Measurements from ENCODE around the gene BBS7. TPM values are rescaled to one million over a fixed set of nuclear protein-coding genes. Genes with fewer than 3 reads are reported as not detected.

BBS7 gene
- total RNA-seq, 1 donor from 2014 or later = 18.5 TPM

DNA sequence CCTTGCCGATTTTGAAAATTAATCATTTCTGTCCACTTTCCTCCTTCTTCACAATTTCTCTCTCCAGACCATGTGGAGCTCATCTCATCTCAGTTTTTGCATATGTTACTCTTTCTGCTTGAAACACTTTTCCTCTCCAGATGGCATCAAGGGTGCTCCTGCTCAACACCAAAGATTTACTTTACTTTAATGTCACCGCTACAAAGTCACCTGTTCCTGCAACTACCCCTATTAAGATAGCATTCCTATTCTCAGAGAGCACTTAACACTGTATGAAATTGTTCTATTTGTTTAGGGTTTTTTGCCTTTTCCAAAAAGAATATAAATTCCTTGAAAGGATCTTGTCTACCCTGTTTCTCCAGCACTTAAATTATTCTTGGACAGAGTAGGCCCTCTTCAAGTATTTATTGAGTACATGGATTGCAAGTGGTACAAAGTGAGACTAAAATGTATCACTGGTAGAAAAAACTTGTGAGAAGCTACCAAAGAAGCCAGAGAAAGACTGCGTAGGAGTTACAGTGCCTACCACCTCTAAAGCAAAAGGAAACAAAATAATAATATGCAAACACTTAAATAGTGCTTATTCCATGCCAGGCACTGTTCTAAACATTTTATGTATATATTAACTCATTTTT is 70.3 kb downstream of the BBS7 start:
- Mint-ChIP-seq H3K27ac (peak overlapping the region; percentile 93), H3K4me3 (ENCODE audit: low read depth) (peak overlapping the region; percentile 85), H3K27me3 (ENCODE audit: low read depth) (no peaks in the 10 kb centered on the region), H3K4me1 (ENCODE audit: low read depth) (peaks cover 42% of the 10 kb centered on the region), H3K9me3 (no peaks in the 10 kb centered on the region), H3K36me3 (ENCODE audit: low read depth) (peaks cover 24% of the 10 kb centered on the region)
- intact Hi-C loops (cut with micrococcal nuclease) = loop anchor here (5.0 kb wide), 1 partner anchor 103 kb away; the partner anchor contains the start of gene ANXA5
- DNase-seq (ENCODE audit: low spot score) = no peak

DNA sequence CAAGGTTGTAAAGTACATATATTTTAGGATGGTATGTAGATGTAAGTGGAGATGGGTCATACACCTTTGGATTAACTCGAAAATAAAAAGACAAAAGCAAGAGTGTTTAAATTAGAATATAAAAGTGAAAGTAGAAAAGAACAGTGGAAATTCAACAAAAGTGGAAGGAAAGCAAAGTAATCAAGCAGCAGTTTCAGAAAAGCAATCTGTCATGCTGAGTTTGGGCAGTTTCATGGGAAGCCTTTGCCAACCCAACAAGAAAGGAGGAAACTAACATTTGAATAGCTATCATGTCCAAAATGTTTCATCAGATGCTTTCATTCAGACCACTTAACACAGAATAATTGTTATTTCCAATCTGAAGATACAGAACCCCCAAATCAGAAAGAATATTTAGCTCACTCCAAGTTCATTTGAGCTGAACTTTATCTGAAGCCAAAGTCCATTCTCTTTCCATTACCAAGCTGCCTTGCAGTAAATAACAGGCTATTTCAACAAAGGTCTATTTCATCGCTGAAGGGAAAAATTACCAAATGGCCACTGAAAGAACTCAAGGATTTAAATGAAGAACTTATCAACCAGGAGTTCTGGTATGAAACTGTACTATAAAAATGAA is 71.0 kb downstream of the BBS7 start:
- H3K27ac Mint-ChIP-seq = peak overlapping the region; percentile 36
- no peak for DNase-seq (ENCODE audit: low spot score)
- peaks cover 18% of the 10 kb centered on the region for H3K36me3 Mint-ChIP-seq (ENCODE audit: low read depth)
- H3K27me3 Mint-ChIP-seq (ENCODE audit: low read depth) = no peaks in the 10 kb centered on the region
- intact Hi-C loops (cut with micrococcal nuclease) = no loop called here
- H3K4me3 Mint-ChIP-seq (ENCODE audit: low read depth) = peak overlapping the region; percentile 18
- peaks cover 44% of the 10 kb centered on the region for H3K4me1 Mint-ChIP-seq (ENCODE audit: low read depth)
- no peaks in the 10 kb centered on the region for H3K9me3 Mint-ChIP-seq

DNA sequence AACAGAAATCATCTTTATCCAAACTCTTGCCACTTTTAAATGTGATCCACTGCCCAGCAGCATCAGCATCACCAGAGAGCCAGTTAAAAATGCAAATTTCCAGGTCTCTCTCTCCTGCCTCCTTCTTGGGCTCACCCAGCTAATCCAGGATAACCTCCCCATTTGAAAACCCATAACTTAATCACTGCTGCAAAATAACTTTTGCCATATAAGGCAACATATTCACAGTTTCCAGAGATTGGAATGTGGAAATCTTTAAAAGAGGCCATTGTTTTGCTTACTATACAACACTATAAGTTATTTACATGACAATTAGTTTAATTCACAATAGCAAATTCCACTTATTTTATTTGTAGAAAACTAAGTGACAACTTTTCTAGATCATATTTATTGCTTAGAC is 74.0 kb downstream of the BBS7 start:
- no peak for DNase-seq (ENCODE audit: low spot score)
- H3K27me3 Mint-ChIP-seq (ENCODE audit: low read depth) = peaks cover 2% of the 10 kb centered on the region
- intact Hi-C loops (cut with micrococcal nuclease) = no loop called here
- peaks cover 31% of the 10 kb centered on the region for H3K4me1 Mint-ChIP-seq (ENCODE audit: low read depth)
- no peaks in the 10 kb centered on the region for H3K9me3 Mint-ChIP-seq
- H3K27ac Mint-ChIP-seq = no peak overlapping the region
- no peak overlapping the region for H3K4me3 Mint-ChIP-seq (ENCODE audit: low read depth)
- peaks cover 2% of the 10 kb centered on the region for H3K36me3 Mint-ChIP-seq (ENCODE audit: low read depth)

DNA sequence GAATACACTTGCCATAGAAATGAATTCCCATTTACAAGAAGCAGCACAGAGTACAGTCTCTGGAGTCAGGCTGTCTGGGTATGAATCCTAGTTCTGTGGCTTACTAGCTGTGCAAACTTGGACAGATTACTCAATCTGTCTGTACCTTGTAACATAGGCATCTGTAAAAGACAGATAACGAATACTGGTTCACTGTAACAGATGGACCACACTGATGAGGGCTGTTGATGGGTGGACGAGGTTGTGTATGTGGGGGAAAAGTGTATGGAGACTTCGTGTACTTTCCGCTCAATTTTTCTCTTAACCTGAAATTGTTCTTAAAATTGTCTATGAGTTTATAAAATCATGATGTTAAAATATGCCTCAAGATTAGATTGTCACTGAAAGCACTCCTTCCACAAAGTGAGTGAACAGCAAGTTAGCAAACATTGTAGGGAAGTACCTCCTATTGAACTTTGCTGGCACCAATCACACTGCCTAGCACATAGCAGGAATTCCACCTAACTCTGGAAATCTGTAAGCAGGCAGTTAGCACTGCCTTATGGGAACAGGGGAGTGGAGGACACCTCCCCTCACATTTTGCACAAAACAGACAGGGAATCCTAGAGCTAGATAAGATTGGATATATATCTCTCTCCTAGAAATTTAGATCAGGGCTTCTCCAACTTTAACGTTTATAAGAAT is 75.6 kb downstream of the BBS7 start:
- intact Hi-C loops (cut with micrococcal nuclease) = no loop called here
- no peak for DNase-seq (ENCODE audit: low spot score)
- Mint-ChIP-seq H3K27ac (no peak overlapping the region), H3K27me3 (ENCODE audit: low read depth) (peaks cover 4% of the 10 kb centered on the region), H3K36me3 (ENCODE audit: low read depth) (no peaks in the 10 kb centered on the region), H3K4me1 (ENCODE audit: low read depth) (peaks cover 23% of the 10 kb centered on the region), H3K9me3 (no peaks in the 10 kb centered on the region), H3K4me3 (ENCODE audit: low read depth) (no peak overlapping the region)

DNA sequence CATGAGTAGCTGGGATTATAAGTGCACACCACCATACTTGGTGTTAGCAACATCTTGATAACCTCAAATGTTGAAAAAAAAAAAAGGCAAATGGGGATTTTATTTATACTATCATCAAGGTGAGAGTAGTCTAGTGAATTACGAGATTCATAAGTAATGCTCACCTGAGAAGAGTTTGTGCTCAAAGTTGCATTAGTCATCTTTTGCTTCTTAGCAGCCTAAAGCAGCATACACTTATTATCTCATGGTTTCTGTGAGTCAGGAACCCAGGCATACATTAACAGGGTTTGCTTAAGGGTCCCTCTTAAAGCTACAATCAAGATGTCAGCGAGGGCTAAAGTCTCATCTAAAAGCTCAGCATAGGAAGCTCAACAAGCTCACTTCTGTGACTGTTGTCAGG is 77.3 kb downstream of the BBS7 start:
- Mint-ChIP-seq H3K4me3 (ENCODE audit: low read depth) (no peak overlapping the region), H3K27ac (no peak overlapping the region), H3K27me3 (ENCODE audit: low read depth) (peaks cover 4% of the 10 kb centered on the region), H3K36me3 (ENCODE audit: low read depth) (no peaks in the 10 kb centered on the region), H3K4me1 (ENCODE audit: low read depth) (peaks cover 30% of the 10 kb centered on the region), H3K9me3 (no peaks in the 10 kb centered on the region)
- DNase-seq (ENCODE audit: low spot score) = no peak
- intact Hi-C loops (cut with micrococcal nuclease) = no loop called here

DNA sequence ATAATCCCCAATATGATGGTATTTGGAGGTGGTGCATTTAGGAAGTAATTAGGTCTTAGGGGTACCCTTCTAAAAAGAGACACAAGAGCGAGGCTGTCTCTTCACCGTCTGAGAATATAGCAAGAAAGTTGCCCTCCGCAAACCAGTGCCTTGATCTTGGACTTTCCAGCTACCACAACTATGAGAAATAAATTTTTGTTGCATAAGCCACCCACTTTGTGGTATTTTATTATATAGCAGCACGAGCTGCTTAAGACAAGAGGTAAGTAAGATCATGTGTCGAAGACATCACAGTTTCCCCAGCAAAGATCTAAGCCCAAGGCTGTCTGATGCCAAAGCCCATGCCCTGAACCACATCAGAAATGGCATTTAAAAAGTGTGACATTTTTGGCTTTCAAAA is 78.8 kb downstream of the BBS7 start:
- Mint-ChIP-seq H3K27ac (no peak overlapping the region), H3K27me3 (ENCODE audit: low read depth) (peaks cover 4% of the 10 kb centered on the region), H3K9me3 (no peaks in the 10 kb centered on the region), H3K4me1 (ENCODE audit: low read depth) (peaks cover 30% of the 10 kb centered on the region), H3K36me3 (ENCODE audit: low read depth) (no peaks in the 10 kb centered on the region), H3K4me3 (ENCODE audit: low read depth) (no peak overlapping the region)
- no peak for DNase-seq (ENCODE audit: low spot score)
- intact Hi-C loops (cut with micrococcal nuclease) = no loop called here

DNA sequence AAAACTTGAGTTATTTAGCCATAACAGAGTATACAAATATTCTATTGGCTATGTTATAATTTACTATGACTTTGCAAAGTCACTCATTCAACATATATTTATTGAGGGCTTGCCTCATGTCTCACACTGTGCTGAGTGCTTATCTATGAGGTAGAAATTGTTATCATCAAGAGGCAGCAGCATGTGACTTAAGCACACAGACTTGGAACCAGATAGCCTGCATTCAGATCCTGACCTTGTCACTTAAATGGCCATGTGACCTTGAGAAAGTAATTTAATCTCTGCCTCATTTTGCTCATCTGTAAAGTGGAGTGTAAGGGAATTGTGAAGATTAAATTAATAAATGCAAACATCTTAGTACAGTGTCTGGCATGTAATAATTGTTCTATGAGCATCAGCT is 79.3 kb downstream of the BBS7 start:
- H3K4me1 Mint-ChIP-seq (ENCODE audit: low read depth) = peaks cover 26% of the 10 kb centered on the region
- peaks cover 4% of the 10 kb centered on the region for H3K27me3 Mint-ChIP-seq (ENCODE audit: low read depth)
- no peak overlapping the region for H3K4me3 Mint-ChIP-seq (ENCODE audit: low read depth)
- H3K36me3 Mint-ChIP-seq (ENCODE audit: low read depth) = no peaks in the 10 kb centered on the region
- no peak overlapping the region for H3K27ac Mint-ChIP-seq
- intact Hi-C loops (cut with micrococcal nuclease) = no loop called here
- no peak for DNase-seq (ENCODE audit: low spot score)
- no peaks in the 10 kb centered on the region for H3K9me3 Mint-ChIP-seq

DNA sequence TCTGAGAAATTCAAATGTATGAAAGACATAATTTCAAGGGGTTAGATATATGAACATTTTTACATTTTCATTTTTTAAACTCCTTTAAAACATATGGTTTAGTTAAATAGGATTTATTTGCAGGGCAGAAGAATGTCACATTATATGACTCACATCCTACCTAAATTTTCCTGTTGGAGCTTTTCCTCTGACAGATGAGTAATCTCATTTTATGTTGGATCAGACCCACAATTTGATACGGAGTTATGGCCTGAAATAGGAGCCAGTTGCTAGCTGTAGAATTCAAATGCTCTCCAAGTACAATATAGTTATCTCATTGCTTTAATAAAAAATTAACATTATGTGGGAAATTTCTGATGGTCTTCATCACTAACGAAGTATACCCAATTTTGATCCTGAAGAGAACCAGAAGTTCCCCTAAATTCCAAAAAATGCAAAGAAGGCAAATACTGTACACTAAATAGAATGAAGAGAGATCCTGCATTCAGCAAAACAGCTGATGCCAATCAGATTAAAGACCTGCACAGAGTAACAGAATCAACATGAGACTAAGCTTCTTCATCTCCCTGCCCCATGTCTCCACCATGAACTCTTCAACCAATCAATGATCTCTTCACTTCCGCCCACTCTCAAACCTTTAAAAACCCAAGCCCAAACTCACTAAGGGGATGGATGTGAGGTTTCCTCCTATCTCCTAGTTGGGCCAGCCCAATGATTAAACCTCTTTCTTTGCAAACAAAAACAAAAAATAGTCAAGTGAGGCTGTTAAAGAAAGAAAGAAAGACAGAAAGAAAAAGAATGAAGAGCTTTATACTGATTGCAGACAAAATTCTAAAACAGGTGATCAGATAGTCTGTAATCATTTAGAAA is 80.1 kb downstream of the BBS7 start:
- Mint-ChIP-seq H3K27ac (no peak overlapping the region), H3K36me3 (ENCODE audit: low read depth) (no peaks in the 10 kb centered on the region), H3K4me3 (ENCODE audit: low read depth) (no peak overlapping the region), H3K27me3 (ENCODE audit: low read depth) (peaks cover 8% of the 10 kb centered on the region), H3K4me1 (ENCODE audit: low read depth) (peaks cover 22% of the 10 kb centered on the region), H3K9me3 (no peaks in the 10 kb centered on the region)
- no peak for DNase-seq (ENCODE audit: low spot score)
- intact Hi-C loops (cut with micrococcal nuclease) = no loop called here

DNA sequence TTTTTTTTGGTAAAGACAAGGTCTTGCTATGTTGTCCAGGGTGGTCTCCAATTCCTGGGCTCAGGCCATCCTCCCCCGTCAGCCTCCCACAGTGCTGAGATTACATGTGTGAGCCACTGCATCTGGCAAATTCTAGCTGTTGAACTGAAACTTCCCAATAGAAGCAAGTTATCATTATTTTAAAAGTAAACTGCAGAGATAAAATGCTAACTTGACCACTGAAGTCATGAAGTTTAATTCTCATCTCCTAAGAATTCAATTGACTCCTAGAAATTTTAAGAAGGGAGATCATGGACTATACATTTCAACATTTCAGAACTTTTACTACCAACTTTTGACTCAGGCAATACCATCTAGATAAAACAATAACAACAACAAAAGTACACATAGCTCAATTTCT is 80.8 kb downstream of the BBS7 start:
- H3K36me3 Mint-ChIP-seq (ENCODE audit: low read depth) = no peaks in the 10 kb centered on the region
- intact Hi-C loops (cut with micrococcal nuclease) = no loop called here
- H3K4me3 Mint-ChIP-seq (ENCODE audit: low read depth) = no peak overlapping the region
- no peak overlapping the region for H3K27ac Mint-ChIP-seq
- no peaks in the 10 kb centered on the region for H3K9me3 Mint-ChIP-seq
- peaks cover 18% of the 10 kb centered on the region for H3K4me1 Mint-ChIP-seq (ENCODE audit: low read depth)
- no peak for DNase-seq (ENCODE audit: low spot score)
- H3K27me3 Mint-ChIP-seq (ENCODE audit: low read depth) = peaks cover 12% of the 10 kb centered on the region

DNA sequence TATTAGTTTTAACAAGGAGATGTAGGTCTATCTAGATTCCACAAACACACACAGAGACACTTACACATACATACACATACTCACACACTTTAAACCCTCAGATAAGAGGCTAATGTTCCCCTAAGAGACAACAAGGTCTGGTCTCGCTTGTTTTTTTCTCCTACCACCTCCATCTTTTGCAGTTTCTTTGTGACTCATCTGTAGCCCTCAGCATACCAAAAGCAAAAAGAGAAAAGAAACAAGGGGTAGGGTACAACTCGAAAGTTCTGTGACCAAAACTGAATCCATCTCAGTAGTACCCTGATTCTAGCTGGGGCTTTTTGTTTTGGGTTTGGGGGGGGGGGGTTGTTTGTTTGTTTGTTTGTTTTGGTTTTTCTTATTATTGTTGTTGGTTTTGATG is 81.4 kb downstream of the BBS7 start:
- no peak for DNase-seq (ENCODE audit: low spot score)
- peaks cover 16% of the 10 kb centered on the region for H3K27me3 Mint-ChIP-seq (ENCODE audit: low read depth)
- no peak overlapping the region for H3K4me3 Mint-ChIP-seq (ENCODE audit: low read depth)
- no peaks in the 10 kb centered on the region for H3K36me3 Mint-ChIP-seq (ENCODE audit: low read depth)
- intact Hi-C loops (cut with micrococcal nuclease) = no loop called here
- H3K27ac Mint-ChIP-seq = no peak overlapping the region
- peaks cover 18% of the 10 kb centered on the region for H3K4me1 Mint-ChIP-seq (ENCODE audit: low read depth)
- H3K9me3 Mint-ChIP-seq = no peaks in the 10 kb centered on the region

DNA sequence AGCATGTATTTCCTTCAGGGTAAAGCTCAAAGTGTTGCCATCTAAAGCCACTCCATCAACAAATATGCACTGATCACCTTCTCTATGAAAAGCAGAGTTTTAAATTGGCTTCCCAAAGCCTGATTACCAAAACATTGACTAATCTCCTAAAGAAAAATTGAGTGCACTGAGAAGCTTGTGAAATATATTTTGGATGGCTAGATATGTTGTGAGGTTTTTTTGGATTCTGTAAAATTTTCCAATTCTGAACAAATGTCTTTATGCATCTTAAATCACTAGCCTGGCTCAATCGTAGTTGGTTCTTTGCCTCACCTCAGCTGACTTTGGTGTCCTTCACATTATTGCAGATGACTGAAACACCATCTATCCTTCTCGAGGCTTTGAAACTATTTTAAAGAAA is 84.1 kb downstream of the BBS7 start:
- DNase-seq (ENCODE audit: low spot score) = no peak
- Mint-ChIP-seq H3K9me3 (no peaks in the 10 kb centered on the region), H3K27ac (no peak overlapping the region), H3K36me3 (ENCODE audit: low read depth) (no peaks in the 10 kb centered on the region), H3K4me1 (ENCODE audit: low read depth) (peaks cover 18% of the 10 kb centered on the region), H3K27me3 (ENCODE audit: low read depth) (peaks cover 28% of the 10 kb centered on the region), H3K4me3 (ENCODE audit: low read depth) (no peak overlapping the region)
- intact Hi-C loops (cut with micrococcal nuclease) = no loop called here

DNA sequence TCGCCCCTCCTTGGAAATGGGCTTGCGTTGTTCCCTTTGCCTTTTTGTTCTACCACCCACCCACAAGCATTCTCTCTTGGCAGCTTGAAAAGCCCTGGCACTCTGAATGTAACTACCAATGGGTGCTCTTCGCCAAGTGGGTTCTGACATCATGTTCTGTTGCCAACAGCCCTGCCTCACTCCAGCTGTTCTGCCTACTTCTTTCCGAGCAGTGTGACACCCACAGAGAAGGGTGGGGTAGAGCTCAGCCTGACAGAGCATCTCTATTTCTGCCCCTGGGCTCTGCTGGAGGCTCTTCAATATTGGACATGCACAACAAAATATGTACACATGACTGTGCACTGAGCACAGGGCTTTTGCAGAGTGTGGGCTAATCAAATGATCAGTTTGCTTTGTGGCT is 84.8 kb downstream of the BBS7 start:
- Mint-ChIP-seq H3K27me3 (ENCODE audit: low read depth) (peaks cover 31% of the 10 kb centered on the region), H3K4me1 (ENCODE audit: low read depth) (peaks cover 17% of the 10 kb centered on the region), H3K9me3 (no peaks in the 10 kb centered on the region), H3K4me3 (ENCODE audit: low read depth) (no peak overlapping the region), H3K36me3 (ENCODE audit: low read depth) (no peaks in the 10 kb centered on the region), H3K27ac (no peak overlapping the region)
- intact Hi-C loops (cut with micrococcal nuclease) = no loop called here
- no peak for DNase-seq (ENCODE audit: low spot score)
